Coronary artery (tissue), 2 donors: ENCODE results near the gene FOXD2.

Experiments
- DNase-seq: peaks from one replicate; pipeline ENCODE4 v3.0.0-alpha.2; 2017; ENCODE audit warnings: low spot score
- H3K27ac ChIP-seq, 2 donors: fragments of 200-600 bp; sonication (generic); one replicate each; pipeline ENCODE4 v1.5.1; 2016 to 2019
- H3K4me3 ChIP-seq: fragments of 200-600 bp; sonication (generic); 2 replicates; pipeline ENCODE4 v1.5.1; 2016; ENCODE audit warnings: mild to moderate bottlenecking, moderate library complexity
- CTCF ChIP-seq: fragments of 200-600 bp; sonication (generic); IDR thresholded peaks from one replicate; pipeline ENCODE4 v1.5.1; 2019; ENCODE audit warnings: antibody characterized with exemption

Gene FOXD2

GRCh38 chr1:47487850-47488450 lies 50.1 kb downstream of the FOXD2 start:
- Histone ChIP-seq H3K27ac (no peak overlapping the region), H3K4me3 (no peak overlapping the region)
- no peak for DNase-seq
- no peak for TF ChIP-seq CTCF
